ENCODE data around the gene CDT1. TPM values are rescaled to one million over a fixed set of nuclear protein-coding genes. Genes with fewer than 3 reads are reported as not detected.

Gene CDT1
- total RNA-seq, 1 experiment from 2014 or later, result 74.1 TPM

- Histone ChIP-seq H4K91ac (ENCODE audit: insufficient read length, low read depth, low read length) (no peak overlapping the region), H3K18ac (ENCODE audit: insufficient read length, low read depth, low read length) (no peak overlapping the region), H2BK15ac (ENCODE audit: low read depth, low read length) (no peak overlapping the region), H3K79me2 (ENCODE audit: insufficient read depth, low read length) (no peaks in the 10 kb centered on the region), H3T11ph (ENCODE audit: low read length) (no peak overlapping the region), H2AK5ac (ENCODE audit: insufficient read length, low read length) (no peak overlapping the region), H3K79me1 (ENCODE audit: insufficient read depth, low read depth, low read length, poor library complexity, severe bottlenecking) (no peaks in the 10 kb centered on the region), H3K27me3 (ENCODE audit: insufficient read depth, low read length) (no peaks in the 10 kb centered on the region), H3K4ac (ENCODE audit: low read depth, low read length) (no peak overlapping the region), H3K9me3 (ENCODE audit: control insufficient read depth, low read depth, low read length) (no peaks in the 10 kb centered on the region), H3K27ac (ENCODE audit: insufficient read length, low read depth, low read length) (no peak overlapping the region), H4K8ac (replicated peaks; ENCODE audit: insufficient read length, low read depth, low read length) (no peak overlapping the region), H2BK5ac (ENCODE audit: insufficient read length, low read length) (no peak overlapping the region), H3K4me2 (ENCODE audit: insufficient read depth, insufficient read length, low read length) (no peak overlapping the region), H2BK20ac (ENCODE audit: low read depth, low read length, poor library complexity, severe bottlenecking) (no peak overlapping the region), H2BK12ac (ENCODE audit: insufficient read length, low read depth, low read length) (no peak overlapping the region), H4K5ac (ENCODE audit: insufficient read length, low read depth, low read length) (no peak overlapping the region), H3K23me2 (ENCODE audit: insufficient read length, low read depth, low read length, poor library complexity, severe bottlenecking) (no peaks in the 10 kb centered on the region), H2AFZ (ENCODE audit: low read length) (no peak overlapping the region), H3K9ac (ENCODE audit: extremely low read depth, insufficient read length, low read length) (no peak overlapping the region), H3K4me1 (ENCODE audit: insufficient read depth, low read length) (no peaks in the 10 kb centered on the region), H3K14ac (ENCODE audit: insufficient read depth, low read length) (no peak overlapping the region), H3K56ac (ENCODE audit: insufficient read length, low read depth, low read length) (no peak overlapping the region), H3K23ac (ENCODE audit: insufficient read length, low read depth, low read length) (no peak overlapping the region), H2BK120ac (ENCODE audit: low read depth, low read length, poor library complexity, severe bottlenecking) (no peak overlapping the region), H4K20me1 (ENCODE audit: control insufficient read depth, insufficient read depth, insufficient read length) (no peaks in the 10 kb centered on the region)
- Mint-ChIP-seq H3K9me3 (no peaks in the 10 kb centered on the region), H3K36me3 (ENCODE audit: insufficient read depth in 1 of 3, low read depth in 3 of 3) (peaks cover 4 to 11% (median 9%) of the 10 kb centered on the region in 3 experiments; a peak in 6 of 7 replicates), H3K4me3 (no peak overlapping the region), H3K4me1 (no peaks in the 10 kb centered on the region), H3K27ac (peak overlapping the region in 1 of 3 experiments; percentile 82; a peak in 2 of 7 replicates), H3K27me3 (ENCODE audit: low read depth) (no peaks in the 10 kb centered on the region)
- WGBS (ENCODE audit: extremely low coverage, insufficient read length, low lambda C conversion rate), result no CpG with 5 or more reads among the region's 40 CpGs
- TF ChIP-seq, protein P1, sequence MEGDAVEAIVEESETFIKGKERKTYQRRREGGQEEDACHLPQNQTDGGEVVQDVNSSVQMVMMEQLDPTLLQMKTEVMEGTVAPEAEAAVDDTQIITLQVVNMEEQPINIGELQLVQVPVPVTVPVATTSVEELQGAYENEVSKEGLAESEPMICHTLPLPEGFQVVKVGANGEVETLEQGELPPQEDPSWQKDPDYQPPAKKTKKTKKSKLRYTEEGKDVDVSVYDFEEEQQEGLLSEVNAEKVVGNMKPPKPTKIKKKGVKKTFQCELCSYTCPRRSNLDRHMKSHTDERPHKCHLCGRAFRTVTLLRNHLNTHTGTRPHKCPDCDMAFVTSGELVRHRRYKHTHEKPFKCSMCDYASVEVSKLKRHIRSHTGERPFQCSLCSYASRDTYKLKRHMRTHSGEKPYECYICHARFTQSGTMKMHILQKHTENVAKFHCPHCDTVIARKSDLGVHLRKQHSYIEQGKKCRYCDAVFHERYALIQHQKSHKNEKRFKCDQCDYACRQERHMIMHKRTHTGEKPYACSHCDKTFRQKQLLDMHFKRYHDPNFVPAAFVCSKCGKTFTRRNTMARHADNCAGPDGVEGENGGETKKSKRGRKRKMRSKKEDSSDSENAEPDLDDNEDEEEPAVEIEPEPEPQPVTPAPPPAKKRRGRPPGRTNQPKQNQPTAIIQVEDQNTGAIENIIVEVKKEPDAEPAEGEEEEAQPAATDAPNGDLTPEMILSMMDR (conservative IDR thresholded peaks at IDR 0.05), result no peak
- DNase-seq, result no peak
These were observed 38.1 kb downstream of the CDT1 start for GRCh38 chr16:88841521-88842307.

Measured in H9 (cell line).